HEK293 (cell line): ENCODE data around the gene TMEM14C.

Experiments used
- CTCF ChIA-PET: fragments of 350-600 bp; formaldehyde crosslinking; extraction: SDS; loops from one replicate; lab custom pipeline; 2021; ENCODE audit warnings: antibody characterized with exemption; lab: Yijun Ruan, JAX
- POLR2A ChIA-PET: fragments of 300-600 bp; formaldehyde crosslinking; extraction: SDS; loops from one replicate; lab custom pipeline; 2020; ENCODE audit warnings: antibody characterized with exemption, inconsistent platforms; lab: Yijun Ruan, JAX
- H3K27ac ChIP-seq: fragments of 200-500 bp; sonication (Bioruptor generic); 2 replicates; pipeline ENCODE4 v1.5.1; 2014; ENCODE audit warnings: low read depth, low read length, control low read depth, inconsistent platforms; ENCODE audit errors: extremely low read depth
- H3K36me3 ChIP-seq, 2 experiments: fragments of 200-500 bp in 1 of 2; sonication (Bioruptor generic) in 1 of 2; 1 replicate in 1 of 2; 2 replicates in 1 of 2; pipeline ENCODE4 v1.5.1; 2014 to 2017; ENCODE audit warnings: inconsistent platforms in 2 of 2, low read length in 2 of 2; ENCODE audit not compliant: control insufficient read depth in 2 of 2, insufficient read depth in 1 of 2
- H3K4me1 ChIP-seq: fragments of 200-500 bp; sonication (Bioruptor generic); 2 replicates; pipeline ENCODE4 v1.5.1; 2014; ENCODE audit warnings: mild to moderate bottlenecking, low read length, inconsistent platforms; ENCODE audit not compliant: control insufficient read depth, insufficient read depth
- H3K4me3 ChIP-seq: 2 replicates; pipeline ENCODE4 v1.5.1; 2011; ENCODE audit warnings: low read depth, mild to moderate bottlenecking, control low read depth, low read length, moderate library complexity
- H3K9me3 ChIP-seq: fragments of 200-500 bp; sonication (Bioruptor generic); 2 replicates; pipeline ENCODE4 v1.5.1; 2014; ENCODE audit warnings: low read depth, low read length, inconsistent platforms; ENCODE audit not compliant: control insufficient read depth, insufficient read depth
- ELK4 ChIP-seq: IDR thresholded peaks from 2 replicates; pipeline ENCODE4 v1.6.1; 2011; ENCODE audit warnings: mild to moderate bottlenecking, low read depth, low read length, borderline replicate concordance
- GLIS2 ChIP-seq: fragments of 450-650 bp; formaldehyde crosslinking; IDR thresholded peaks from 2 replicates; pipeline ENCODE4 v1.5.1; 2016; ENCODE audit warnings: missing biosample characterization, missing genetic modification characterization
- HIC1 ChIP-seq: fragments of 450-650 bp; formaldehyde crosslinking; IDR thresholded peaks from 2 replicates; pipeline ENCODE4 v1.5.1; 2016; ENCODE audit warnings: missing biosample characterization, missing genetic modification characterization
- SP3 ChIP-seq: fragments of 450-650 bp; formaldehyde crosslinking; IDR thresholded peaks from 2 replicates; pipeline ENCODE4 v1.5.1; 2016; ENCODE audit warnings: missing biosample characterization, missing genetic modification characterization
- ZBTB8A ChIP-seq: fragments of 450-650 bp; formaldehyde crosslinking; IDR thresholded peaks from 2 replicates; pipeline ENCODE4 v1.5.1; 2016; ENCODE audit warnings: missing biosample characterization, missing genetic modification characterization
- ZFHX2 ChIP-seq: fragments of 450-650 bp; formaldehyde crosslinking; conservative IDR thresholded peaks from 2 replicates; pipeline ENCODE4 v1.5.1; 2016; ENCODE audit warnings: missing biosample characterization, missing genetic modification characterization
- ZIC2 ChIP-seq: fragments of 450-650 bp; formaldehyde crosslinking; IDR thresholded peaks from 2 replicates; pipeline ENCODE4 v1.5.1; 2016; ENCODE audit warnings: missing biosample characterization, missing genetic modification characterization
- ZNF18 ChIP-seq: fragments of 450-650 bp; formaldehyde crosslinking; IDR thresholded peaks from 2 replicates; pipeline ENCODE4 v1.5.1; 2016; ENCODE audit warnings: missing biosample characterization, missing genetic modification characterization
- ZNF214 ChIP-seq: fragments of 450-650 bp; formaldehyde crosslinking; IDR thresholded peaks from 2 replicates; pipeline ENCODE4 v1.5.1; 2017; ENCODE audit warnings: missing biosample characterization, mild to moderate bottlenecking, missing genetic modification characterization, borderline replicate concordance
- ZNF311 ChIP-seq: fragments of 450-650 bp; formaldehyde crosslinking; IDR thresholded peaks from 2 replicates; pipeline ENCODE4 v1.5.1; 2017; ENCODE audit warnings: missing biosample characterization, missing genetic modification characterization, borderline replicate concordance
- ZNF404 ChIP-seq: fragments of 450-650 bp; formaldehyde crosslinking; IDR thresholded peaks from 2 replicates; pipeline ENCODE4 v1.5.1; 2017; ENCODE audit warnings: missing biosample characterization, missing genetic modification characterization
- ZNF449 ChIP-seq: fragments of 450-650 bp; formaldehyde crosslinking; IDR thresholded peaks from 2 replicates; pipeline ENCODE4 v1.5.1; 2017; ENCODE audit warnings: missing biosample characterization, mild to moderate bottlenecking, missing genetic modification characterization, moderate library complexity
- ZNF513 ChIP-seq: fragments of 450-650 bp; IDR thresholded peaks from 2 replicates; pipeline ENCODE4 v1.5.1; 2018; ENCODE audit warnings: missing biosample characterization, missing genetic modification characterization
- ZNF555 ChIP-seq: fragments of 450-650 bp; formaldehyde crosslinking; conservative IDR thresholded peaks from 2 replicates; pipeline ENCODE4 v1.5.1; 2017; ENCODE audit warnings: missing biosample characterization, mild to moderate bottlenecking, missing genetic modification characterization, inconsistent platforms
- ZNF560 ChIP-seq: fragments of 450-650 bp; formaldehyde crosslinking; IDR thresholded peaks from 2 replicates; pipeline ENCODE4 v1.5.1; 2017; ENCODE audit warnings: missing biosample characterization, missing genetic modification characterization, borderline replicate concordance
- ZNF692 ChIP-seq: fragments of 450-650 bp; formaldehyde crosslinking; IDR thresholded peaks from 2 replicates; pipeline ENCODE4 v1.5.1; 2016; ENCODE audit warnings: missing biosample characterization, missing genetic modification characterization
- ZNF701 ChIP-seq: fragments of 450-650 bp; formaldehyde crosslinking; IDR thresholded peaks from 2 replicates; pipeline ENCODE4 v1.5.1; 2016; ENCODE audit warnings: missing biosample characterization, missing genetic modification characterization

TMEM14C gene

GRCh38 chr6:10719964-10720264 is 3.0 kb upstream of the TMEM14C start:
- POLR2A ChIA-PET: interaction anchor here (0.6 to 7.8 kb wide), 5 partner anchors 9 to 28 kb away, joined by 3 to 82 read pairs (median 5); partner anchors contain the start of genes C6orf52, PAK1IP1 and TMEM14B
- TF ChIP-seq ZIC2 (tag by site-specific recombination): 0 out of 2 replicates have a peak, but pooled peaks have one; percentile 9
- TF ChIP-seq ZNF449 (tag by site-specific recombination): peak; percentile 27; the same call in 1 of the 2 replicates
- peak; percentile 82; the same call in 1 of the 2 replicates for TF ChIP-seq ZNF692
- no peak for TF ChIP-seq SP3 (tag by site-specific recombination)
- no peak for TF ChIP-seq ZNF513 (tag by site-specific recombination)
- TF ChIP-seq GLIS2 (tag by site-specific recombination): peak; percentile 38; the same call in 1 of the 2 replicates
- no peak for TF ChIP-seq ZNF560 (tag by site-specific recombination)
- peak; percentile 51 for TF ChIP-seq ZFHX2
- TF ChIP-seq ZNF214: no peak
- TF ChIP-seq ZNF404 (tag by site-specific recombination): no peak
- TF ChIP-seq ZNF555 (tag by site-specific recombination): no peak
- TF ChIP-seq ZBTB8A (tag by site-specific recombination): no peak
- no peak for TF ChIP-seq ZNF701 (tag by site-specific recombination)
- TF ChIP-seq ZNF18 (tag by site-specific recombination): no peak
- no peak for TF ChIP-seq ZNF311
- TF ChIP-seq ELK4: no peak
- TF ChIP-seq HIC1: no peak
- Histone ChIP-seq H3K4me1 (no peaks in the 10 kb centered on the region), H3K4me3 (peak overlapping the region; percentile 25), H3K36me3 (peaks cover 0 to 4% of the 10 kb centered on the region in 2 experiments; a peak in 1 of 3 replicates), H3K27ac (peak overlapping the region; percentile 54; the same call in 1 of the 2 replicates), H3K9me3 (no peaks in the 10 kb centered on the region)
- CTCF ChIA-PET: interaction anchor here (0.6 to 1.6 kb wide), 5 partner anchors 27 to 336 kb away, joined by 3 to 4 read pairs (median 4); partner anchors contain the start of gene TMEM14B
